ENCODE data around the gene TMEM30A. TPM values are rescaled to one million over a fixed set of nuclear protein-coding genes. Genes with fewer than 3 reads are reported as not detected.

The TMEM30A gene
- total RNA-seq, 1 experiment from 2014 or later = 130 TPM

DNA sequence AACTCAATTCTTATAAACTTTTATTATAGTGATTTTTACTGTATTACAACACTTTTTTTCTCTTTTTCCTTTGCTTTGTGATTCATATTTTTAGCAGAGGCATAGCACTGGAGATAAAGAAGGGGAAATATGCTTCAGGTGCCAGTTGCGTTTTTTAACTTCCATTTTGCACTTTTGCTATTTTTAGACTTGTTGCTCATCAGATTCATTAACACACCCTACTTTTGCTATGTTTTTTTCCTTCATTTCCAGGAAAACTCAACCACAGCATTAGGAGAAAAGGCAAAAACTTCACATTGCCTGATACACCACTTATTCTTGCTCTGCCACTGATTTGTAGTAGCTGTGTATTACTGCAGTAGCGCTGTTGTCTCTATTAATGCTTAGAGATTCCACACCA, 8.0 kb upstream of the TMEM30A start:
- H3K27me3 ChIP-seq (ENCODE audit: control insufficient read depth, insufficient read depth, low read length) = no peaks in the 10 kb centered on the region
- TF ChIP-seq TCF7L2 (IDR thresholded peaks at IDR 0.05; ENCODE audit: low read depth, low read length) = no peak
- TF ChIP-seq, protein P1, sequence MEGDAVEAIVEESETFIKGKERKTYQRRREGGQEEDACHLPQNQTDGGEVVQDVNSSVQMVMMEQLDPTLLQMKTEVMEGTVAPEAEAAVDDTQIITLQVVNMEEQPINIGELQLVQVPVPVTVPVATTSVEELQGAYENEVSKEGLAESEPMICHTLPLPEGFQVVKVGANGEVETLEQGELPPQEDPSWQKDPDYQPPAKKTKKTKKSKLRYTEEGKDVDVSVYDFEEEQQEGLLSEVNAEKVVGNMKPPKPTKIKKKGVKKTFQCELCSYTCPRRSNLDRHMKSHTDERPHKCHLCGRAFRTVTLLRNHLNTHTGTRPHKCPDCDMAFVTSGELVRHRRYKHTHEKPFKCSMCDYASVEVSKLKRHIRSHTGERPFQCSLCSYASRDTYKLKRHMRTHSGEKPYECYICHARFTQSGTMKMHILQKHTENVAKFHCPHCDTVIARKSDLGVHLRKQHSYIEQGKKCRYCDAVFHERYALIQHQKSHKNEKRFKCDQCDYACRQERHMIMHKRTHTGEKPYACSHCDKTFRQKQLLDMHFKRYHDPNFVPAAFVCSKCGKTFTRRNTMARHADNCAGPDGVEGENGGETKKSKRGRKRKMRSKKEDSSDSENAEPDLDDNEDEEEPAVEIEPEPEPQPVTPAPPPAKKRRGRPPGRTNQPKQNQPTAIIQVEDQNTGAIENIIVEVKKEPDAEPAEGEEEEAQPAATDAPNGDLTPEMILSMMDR (IDR thresholded peaks at IDR 0.05) = no peak
- no peak for TF ChIP-seq POLR2AphosphoS5 (IDR thresholded peaks at IDR 0.05; ENCODE audit: low read depth, low read length)
- TF ChIP-seq, protein P2, sequence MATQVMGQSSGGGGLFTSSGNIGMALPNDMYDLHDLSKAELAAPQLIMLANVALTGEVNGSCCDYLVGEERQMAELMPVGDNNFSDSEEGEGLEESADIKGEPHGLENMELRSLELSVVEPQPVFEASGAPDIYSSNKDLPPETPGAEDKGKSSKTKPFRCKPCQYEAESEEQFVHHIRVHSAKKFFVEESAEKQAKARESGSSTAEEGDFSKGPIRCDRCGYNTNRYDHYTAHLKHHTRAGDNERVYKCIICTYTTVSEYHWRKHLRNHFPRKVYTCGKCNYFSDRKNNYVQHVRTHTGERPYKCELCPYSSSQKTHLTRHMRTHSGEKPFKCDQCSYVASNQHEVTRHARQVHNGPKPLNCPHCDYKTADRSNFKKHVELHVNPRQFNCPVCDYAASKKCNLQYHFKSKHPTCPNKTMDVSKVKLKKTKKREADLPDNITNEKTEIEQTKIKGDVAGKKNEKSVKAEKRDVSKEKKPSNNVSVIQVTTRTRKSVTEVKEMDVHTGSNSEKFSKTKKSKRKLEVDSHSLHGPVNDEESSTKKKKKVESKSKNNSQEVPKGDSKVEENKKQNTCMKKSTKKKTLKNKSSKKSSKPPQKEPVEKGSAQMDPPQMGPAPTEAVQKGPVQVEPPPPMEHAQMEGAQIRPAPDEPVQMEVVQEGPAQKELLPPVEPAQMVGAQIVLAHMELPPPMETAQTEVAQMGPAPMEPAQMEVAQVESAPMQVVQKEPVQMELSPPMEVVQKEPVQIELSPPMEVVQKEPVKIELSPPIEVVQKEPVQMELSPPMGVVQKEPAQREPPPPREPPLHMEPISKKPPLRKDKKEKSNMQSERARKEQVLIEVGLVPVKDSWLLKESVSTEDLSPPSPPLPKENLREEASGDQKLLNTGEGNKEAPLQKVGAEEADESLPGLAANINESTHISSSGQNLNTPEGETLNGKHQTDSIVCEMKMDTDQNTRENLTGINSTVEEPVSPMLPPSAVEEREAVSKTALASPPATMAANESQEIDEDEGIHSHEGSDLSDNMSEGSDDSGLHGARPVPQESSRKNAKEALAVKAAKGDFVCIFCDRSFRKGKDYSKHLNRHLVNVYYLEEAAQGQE (IDR thresholded peaks at IDR 0.05; ENCODE audit: insufficient read depth in 1 of 2, low read depth in 2 of 2, low read length in 1 of 2) = no peak
- no peak for TF ChIP-seq SIN3A (IDR thresholded peaks at IDR 0.05; ENCODE audit: borderline replicate concordance, insufficient read depth, low read depth, low read length)
- intact Hi-C loops (cut with micrococcal nuclease; ENCODE audit: unreplicated experiment) (no loop called here), in situ Hi-C loops (cut with HindIII; ENCODE audit: low pct_unique_long_range_greater_than_20kb, low sequenced_read_pairs) (no loop called here)
- ChIA-PET CTCF (no interaction called here), POLR2A (no interaction called here)
- no peak overlapping the region for H3K27ac ChIP-seq (ENCODE audit: low read length)
- ATAC-seq (no peak), DNase-seq (ENCODE audit: low read depth, low spot score) (no peak)
- H3K4me1 ChIP-seq (ENCODE audit: control insufficient read depth, insufficient read depth, low read length) = no peaks in the 10 kb centered on the region
- H3K36me3 ChIP-seq (ENCODE audit: control insufficient read depth, insufficient read depth, low read length) = no peaks in the 10 kb centered on the region
- BruUV-seq (replicated peaks) = no TSS peak
- H3K4me3 ChIP-seq (ENCODE audit: low read depth in 2 of 2, low read length in 2 of 2) = no peak overlapping the region
- H3K9me3 ChIP-seq (ENCODE audit: control insufficient read depth, insufficient read depth, low read depth, low read length) = no peaks in the 10 kb centered on the region

DNA sequence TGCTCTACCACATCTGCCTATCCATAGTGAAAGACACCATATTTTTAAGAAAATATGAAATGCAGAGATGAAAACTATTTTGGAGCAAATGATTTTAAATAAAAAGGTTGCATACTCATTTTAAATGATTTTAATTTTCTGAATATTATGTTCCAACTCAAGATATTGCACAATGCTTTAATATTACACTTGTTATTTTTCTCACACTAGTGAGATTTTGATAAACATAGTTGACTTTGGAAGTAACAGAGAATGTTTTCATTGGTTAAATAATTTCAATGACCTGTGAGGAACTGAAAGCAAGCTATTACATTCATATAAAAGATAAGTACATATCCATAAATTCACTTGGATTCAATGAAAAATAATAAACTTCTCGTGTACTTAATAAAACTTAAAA, 7.2 kb upstream of the TMEM30A start:
- no peaks in the 10 kb centered on the region for H3K36me3 ChIP-seq (ENCODE audit: control insufficient read depth, insufficient read depth, low read length)
- BruUV-seq (replicated peaks) = no TSS peak
- CTCF ChIA-PET = no interaction called here
- DNase-seq (ENCODE audit: low read depth, low spot score) (no peak), ATAC-seq (no peak)
- no peaks in the 10 kb centered on the region; the same call in 1 of the 2 replicates for H3K4me1 ChIP-seq (ENCODE audit: control insufficient read depth, insufficient read depth, low read length)
- H3K9me3 ChIP-seq (ENCODE audit: control insufficient read depth, insufficient read depth, low read depth, low read length) = no peaks in the 10 kb centered on the region
- in situ Hi-C loops (cut with HindIII; ENCODE audit: low pct_unique_long_range_greater_than_20kb, low sequenced_read_pairs) = no loop called here
- POLR2A ChIA-PET = no interaction called here
- no peaks in the 10 kb centered on the region for H3K27me3 ChIP-seq (ENCODE audit: control insufficient read depth, insufficient read depth, low read length)
- TF ChIP-seq POLR2AphosphoS5 (IDR thresholded peaks at IDR 0.05; ENCODE audit: low read depth, low read length) (no peak), TCF7L2 (IDR thresholded peaks at IDR 0.05; ENCODE audit: low read depth, low read length) (no peak), SIN3A (IDR thresholded peaks at IDR 0.05; ENCODE audit: borderline replicate concordance, insufficient read depth, low read depth, low read length) (no peak)
- TF ChIP-seq, protein P2 (IDR thresholded peaks at IDR 0.05; ENCODE audit: insufficient read depth in 1 of 2, low read depth in 2 of 2, low read length in 1 of 2) = no peak
- TF ChIP-seq, protein P1 (IDR thresholded peaks at IDR 0.05) = no peak
- no peak overlapping the region for H3K4me3 ChIP-seq (ENCODE audit: low read depth in 2 of 2, low read length in 2 of 2)
- intact Hi-C loops (cut with micrococcal nuclease; ENCODE audit: unreplicated experiment) = no loop called here
- no peak overlapping the region for H3K27ac ChIP-seq (ENCODE audit: low read length)
